HepG2 (cell line): ENCODE results near the gene LRRC15. TPM values are rescaled to one million over a fixed set of nuclear protein-coding genes. Genes with fewer than 3 reads are reported as not detected.
A peak's percentile ranks its signal among the peaks of the same experiment; 100 is the strongest.

Experiments
- ATF6 ChIP-seq: sonication (generic); formaldehyde crosslinking; conservative IDR thresholded peaks from 2 replicates; pipeline ENCODE4 v1.4.0; 2020; ENCODE audit warnings: missing genetic modification reagents
- DNMT1 ChIP-seq: sonication (generic); formaldehyde crosslinking; IDR thresholded peaks from 2 replicates; pipeline ENCODE4 v1.5.1; 2020; ENCODE audit warnings: mild to moderate bottlenecking, missing genetic modification reagents
- FUBP1 ChIP-seq: sonication (generic); formaldehyde crosslinking; IDR thresholded peaks from 2 replicates; pipeline ENCODE4 v1.5.1; 2020; ENCODE audit warnings: missing genetic modification reagents, mild to moderate bottlenecking, borderline replicate concordance
- GABPA ChIP-seq, 2 experiments: IDR thresholded peaks; 2 replicates each; pipeline ENCODE4 v1.6.1; 2011 to 2016; ENCODE audit warnings: low read depth in 2 of 2, low read length in 1 of 2, missing biosample characterization in 1 of 2, missing genetic modification characterization in 1 of 2
- JUNB ChIP-seq: sonication (generic); formaldehyde crosslinking; IDR thresholded peaks from 2 replicates; pipeline ENCODE4 v1.8.0; 2022; ENCODE audit warnings: missing genetic modification reagents, mild to moderate bottlenecking, borderline replicate concordance
- KAT7 ChIP-seq: IDR thresholded peaks from 2 replicates; pipeline ENCODE4 v1.6.1; 2018; ENCODE audit warnings: borderline replicate concordance, missing compliant biosample characterization
- KAT8 ChIP-seq: IDR thresholded peaks from 2 replicates; pipeline ENCODE4 v1.6.1; 2016; ENCODE audit warnings: missing genetic modification reagents, missing compliant biosample characterization
- MXD1 ChIP-seq: sonication (generic); formaldehyde crosslinking; IDR thresholded peaks from 2 replicates; pipeline ENCODE4 v1.4.0; 2020; ENCODE audit warnings: mild to moderate bottlenecking, missing genetic modification reagents
- NFKB2 ChIP-seq: sonication (generic); formaldehyde crosslinking; IDR thresholded peaks from 2 replicates; pipeline ENCODE4 v1.4.0; 2020; ENCODE audit warnings: missing genetic modification reagents, borderline replicate concordance
- NFKBIZ ChIP-seq: IDR thresholded peaks from 2 replicates; pipeline ENCODE4 v1.6.1; 2018; ENCODE audit warnings: missing genetic modification reagents, missing compliant biosample characterization
- NFYC ChIP-seq: IDR thresholded peaks from 2 replicates; pipeline ENCODE4 v1.6.1; 2016; ENCODE audit warnings: missing genetic modification reagents, missing compliant biosample characterization
- NR3C1 ChIP-seq: sonication (generic); formaldehyde crosslinking; IDR thresholded peaks from 2 replicates; pipeline ENCODE4 v1.4.0; 2020; ENCODE audit warnings: missing genetic modification reagents
- NRL ChIP-seq: sonication (generic); formaldehyde crosslinking; IDR thresholded peaks from 2 replicates; pipeline ENCODE4 v1.5.0; 2020; ENCODE audit warnings: missing genetic modification reagents, mild to moderate bottlenecking, moderate library complexity, borderline replicate concordance
- PAX8 ChIP-seq: sonication (generic); formaldehyde crosslinking; IDR thresholded peaks from 2 replicates; pipeline ENCODE4 v1.8.0; 2022; ENCODE audit warnings: mild to moderate bottlenecking, missing genetic modification reagents, borderline replicate concordance
- PHF8 ChIP-seq: sonication (generic); formaldehyde crosslinking; IDR thresholded peaks from 2 replicates; pipeline ENCODE4 v1.5.0; 2020; ENCODE audit warnings: missing genetic modification reagents
- POLR2AphosphoS5 ChIP-seq: IDR thresholded peaks from 2 replicates; pipeline ENCODE4 v1.6.1; 2012; ENCODE audit warnings: low read depth, low read length
- RORA ChIP-seq: sonication (generic); formaldehyde crosslinking; IDR thresholded peaks from 2 replicates; pipeline ENCODE4 v1.5.0; 2020; ENCODE audit warnings: mild to moderate bottlenecking, missing genetic modification reagents, moderate library complexity
- SIX1 ChIP-seq: sonication (generic); formaldehyde crosslinking; IDR thresholded peaks from 2 replicates; pipeline ENCODE4 v1.4.0; 2020; ENCODE audit warnings: missing genetic modification reagents, borderline replicate concordance
- TMF1 ChIP-seq: sonication (generic); formaldehyde crosslinking; IDR thresholded peaks from 2 replicates; pipeline ENCODE4 v1.8.1; 2022; ENCODE audit warnings: low read depth, missing genetic modification reagents
- ZFP82 ChIP-seq: sonication (generic); formaldehyde crosslinking; IDR thresholded peaks from 2 replicates; pipeline ENCODE4 v1.5.1; 2020; ENCODE audit warnings: mild to moderate bottlenecking, missing genetic modification reagents, borderline replicate concordance
- ZNF224 ChIP-seq: sonication (generic); formaldehyde crosslinking; IDR thresholded peaks from 2 replicates; pipeline ENCODE4 v1.5.0; 2020; ENCODE audit warnings: mild to moderate bottlenecking, missing genetic modification reagents
- ZNF589 ChIP-seq: sonication (generic); formaldehyde crosslinking; conservative IDR thresholded peaks from 2 replicates; pipeline ENCODE4 v1.8.0; 2022; ENCODE audit warnings: mild to moderate bottlenecking, moderate library complexity, missing genetic modification reagents
- ZNF720 ChIP-seq: sonication (generic); formaldehyde crosslinking; IDR thresholded peaks from 2 replicates; pipeline ENCODE4 v1.4.0; 2020; ENCODE audit warnings: missing genetic modification reagents
- ZNF749 ChIP-seq: sonication (generic); formaldehyde crosslinking; IDR thresholded peaks from 2 replicates; pipeline ENCODE4 v1.8.0; 2022; ENCODE audit warnings: mild to moderate bottlenecking, missing genetic modification reagents, moderate library complexity, borderline replicate concordance
- ZNF839 ChIP-seq: sonication (generic); formaldehyde crosslinking; IDR thresholded peaks from 2 replicates; pipeline ENCODE4 v1.4.0; 2020; ENCODE audit warnings: missing genetic modification reagents, mild to moderate bottlenecking, borderline replicate concordance
- polyA plus RNA-seq, 8 experiments: library from polyadenylated mRNA; depleted of rRNA in 3 of 8; stranded (reverse) in 7 of 8; unstranded in 1 of 8; fragments of >200 nt; fragmentation: Illumina TruSeq in 4 of 8; extraction: Trizol in 4 of 8; gene quantifications; 2 replicates each; pipeline versions ENCODE4 v1.2.1 to v1.2.3, GENCODE V29; 2011 to 2016; ENCODE audit warnings: low read depth in 4 of 8, missing spikeins in 1 of 8, mixed read lengths in 1 of 8; ENCODE audit not compliant: insufficient read depth in 1 of 8
- total RNA-seq, 5 experiments: library from RNA; depleted of rRNA; stranded (reverse); fragments of >200 nt; fragmentation: Illumina TruSeq; extraction: Trizol; gene quantifications; 2 replicates each; pipeline ENCODE4 v1.2.3, GENCODE V29; 2016; ENCODE audit warnings: low read depth in 1 of 5

LRRC15 gene
- total and polyA plus RNA-seq, 2 of the 13 experiments (the other 11 are each of a cell fraction or from before 2014, with no cell fraction given): not detected

- no peak for TF ChIP-seq DNMT1 (CRISPR knock-in tag)
- TF ChIP-seq KAT7 (CRISPR knock-in tag): peak; percentile 63; the same call in 1 of the 2 replicates
- TF ChIP-seq ZNF839: no peak
- 0 out of 2 replicates have a peak, but pooled peaks have one; percentile 42 for TF ChIP-seq NFKBIZ (CRISPR knock-in tag)
- TF ChIP-seq PAX8 (CRISPR knock-in tag): no peak
- TF ChIP-seq PHF8 (CRISPR knock-in tag): no peak; the same call in 1 of the 2 replicates
- TF ChIP-seq ZFP82 (CRISPR knock-in tag): no peak
- TF ChIP-seq NFYC: no peak
- no peak for TF ChIP-seq FUBP1
- no peak for TF ChIP-seq ZNF749 (CRISPR knock-in tag)
- TF ChIP-seq JUNB (CRISPR knock-in tag): no peak
- TF ChIP-seq ATF6 (CRISPR knock-in tag): no peak
- 0 out of 2 replicates have a peak, but pooled peaks have one; percentile 37 for TF ChIP-seq NRL (CRISPR knock-in tag)
- no peak for TF ChIP-seq NR3C1
- TF ChIP-seq ZNF589 (CRISPR knock-in tag): no peak
- TF ChIP-seq MXD1 (CRISPR knock-in tag): no peak; the same call in 1 of the 2 replicates
- no peak for TF ChIP-seq SIX1 (CRISPR knock-in tag)
- TF ChIP-seq NFKB2: no peak; the same call in 1 of the 2 replicates
- TF ChIP-seq KAT8 (CRISPR knock-in tag): peak; percentile 17; the same call in 1 of the 2 replicates
- no peak for TF ChIP-seq TMF1 (CRISPR knock-in tag)
- no peak for TF ChIP-seq GABPA (IDR thresholded peaks at IDR 0.05; ENCODE audit: low read depth, low read length)
- TF ChIP-seq GABPA (CRISPR knock-in tag; IDR thresholded peaks at IDR 0.05; ENCODE audit: low read depth): no peak
- TF ChIP-seq ZNF720 (CRISPR knock-in tag): no peak
- TF ChIP-seq ZNF224 (CRISPR knock-in tag): 0 out of 2 replicates have a peak, but pooled peaks have one; percentile 42
- no peak for TF ChIP-seq RORA (CRISPR knock-in tag)
- no peak for TF ChIP-seq POLR2AphosphoS5
Observed at GRCh38 chr3:194315088-194315964, 54.2 kb downstream of the LRRC15 start (continued).
